Spleen (tissue), 7 donors: Measurements from ENCODE around the gene CYRIA.

Experiments
- CTCF ChIP-seq, 11 experiments: fragments of 200-600 bp in 7 of 11; fragments of 450-650 bp in 4 of 11; sonication (generic) in 4 of 11; IDR thresholded peaks in 8 of 11; conservative IDR thresholded peaks in 3 of 11; 1 replicate in 7 of 11; 2 replicates in 4 of 11; pipeline versions ENCODE4 v1.4.0 to v1.8.0; 2016 to 2021; ENCODE audit warnings: antibody characterized with exemption in 11 of 11, inconsistent platforms in 4 of 11, mild to moderate bottlenecking in 1 of 11
- POLR2A ChIP-seq, 3 donors: fragments of 450-650 bp; IDR thresholded peaks; one replicate each; pipeline ENCODE4 v1.5.1; 2017; ENCODE audit warnings: antibody characterized with exemption in 3 of 3, mild to moderate bottlenecking in 1 of 3
- POLR2AphosphoS5 ChIP-seq, 3 donors: sonication (generic); formaldehyde crosslinking; IDR thresholded peaks; one replicate each; pipeline ENCODE4 v1.5.1; 2017; ENCODE audit warnings: antibody characterized with exemption in 3 of 3
- donor health status: DM: no; HTN: no; CAD: no; lungs with moderate emphysema.
- donor health status: DM: no; HTN: no; CAD: no.
- donor health status: DM: no; HTN: no; CAD: no.

- TF ChIP-seq CTCF (IDR thresholded peaks at IDR 0.05 in 8 of 11, conservative IDR thresholded peaks at IDR 0.05 in 3 of 11) (no peak), POLR2A (IDR thresholded peaks at IDR 0.05) (no peak), POLR2AphosphoS5 (IDR thresholded peaks at IDR 0.05) (no peak)
Measured at GRCh38 chr2:16707014-16707623, 41.5 kb upstream of the CYRIA start.
